SK-N-SH treated with all-trans-retinoic acid at 6 μM for 48 hours (cell line): ENCODE measurements around the gene PDAP1.
"Not testable (repeated sequence)": the region's sequence is repeated elsewhere in the genome, so short reads cannot be mapped to it uniquely, and the experiment has no call there.

Source experiments
- ATAC-seq: fragments of 200-7000 bp; cut with Tn5 transposase; 3 replicates; pipeline ENCODE4 v1.9.1; 2020; ENCODE audit warnings: mild to moderate bottlenecking, moderate library complexity
- ARNTL ChIP-seq: fragments of 450-650 bp; formaldehyde crosslinking; IDR thresholded peaks from 2 replicates; pipeline ENCODE4 v1.5.0; 2020; ENCODE audit warnings: low read depth, mild to moderate bottlenecking, moderate library complexity, borderline replicate concordance
- BACH2 ChIP-seq: fragments of 250-450 bp; sonication (Bioruptor Pico); IDR thresholded peaks from 2 replicates; pipeline ENCODE4 v1.9.0; 2021; ENCODE audit warnings: mild to moderate bottlenecking, borderline replicate concordance
- CSDC2 ChIP-seq: fragments of 250-450 bp; sonication (Bioruptor Pico); IDR thresholded peaks from 2 replicates; pipeline ENCODE4 v1.5.0; 2020; ENCODE audit warnings: mild to moderate bottlenecking, moderate library complexity
- ESRRG ChIP-seq: fragments of 250-450 bp; sonication (Bioruptor Pico); IDR thresholded peaks from 2 replicates; pipeline ENCODE4 v1.6.1; 2021; ENCODE audit warnings: mild to moderate bottlenecking
- GLIS3 ChIP-seq: fragments of 250-450 bp; sonication (Bioruptor Pico); IDR thresholded peaks from 2 replicates; pipeline ENCODE4 v1.5.0; 2020; ENCODE audit warnings: mild to moderate bottlenecking, moderate library complexity
- OSR1 ChIP-seq: fragments of 250-450 bp; sonication (Bioruptor Pico); IDR thresholded peaks from 2 replicates; pipeline ENCODE4 v1.8.0; 2022; ENCODE audit warnings: moderate library complexity, mild to moderate bottlenecking, inconsistent platforms
- PPARA ChIP-seq: fragments of 250-450 bp; sonication (Bioruptor Pico); IDR thresholded peaks from 2 replicates; pipeline ENCODE4 v1.5.0; 2020; ENCODE audit warnings: mild to moderate bottlenecking, borderline replicate concordance
- RARB ChIP-seq: fragments of 250-450 bp; sonication (Bioruptor Pico); IDR thresholded peaks from 2 replicates; pipeline ENCODE4 v1.8.0; 2021; ENCODE audit warnings: mild to moderate bottlenecking, moderate library complexity
- SNAI2 ChIP-seq: fragments of 250-450 bp; sonication (Bioruptor Pico); IDR thresholded peaks from 2 replicates; pipeline ENCODE4 v1.5.0; 2020; ENCODE audit warnings: mild to moderate bottlenecking, moderate library complexity
- TCF4 ChIP-seq: fragments of 250-450 bp; sonication (Bioruptor Pico); IDR thresholded peaks from 2 replicates; pipeline ENCODE4 v1.8.0; 2021; ENCODE audit warnings: mild to moderate bottlenecking, moderate library complexity, borderline replicate concordance
- TOX ChIP-seq: fragments of 250-450 bp; sonication (Bioruptor Pico); IDR thresholded peaks from 2 replicates; pipeline ENCODE4 v1.8.0; 2021; ENCODE audit warnings: mild to moderate bottlenecking, moderate library complexity, borderline replicate concordance
- ZC3H10 ChIP-seq: fragments of 250-450 bp; sonication (Bioruptor Pico); IDR thresholded peaks from 2 replicates; pipeline ENCODE4 v1.5.1; 2021; ENCODE audit warnings: mild to moderate bottlenecking, moderate library complexity
- ZFP3 ChIP-seq: fragments of 250-450 bp; sonication (Bioruptor Pico); IDR thresholded peaks from 2 replicates; pipeline ENCODE4 v1.5.0; 2020; ENCODE audit warnings: mild to moderate bottlenecking, moderate library complexity
- ZNF565 ChIP-seq: fragments of 450-650 bp; formaldehyde crosslinking; conservative IDR thresholded peaks from 2 replicates; pipeline ENCODE4 v1.5.0; 2020; ENCODE audit warnings: low read depth, mild to moderate bottlenecking, moderate library complexity
- ZNF70 ChIP-seq: fragments of 450-650 bp; formaldehyde crosslinking; IDR thresholded peaks from 2 replicates; pipeline ENCODE4 v1.5.0; 2020; ENCODE audit warnings: mild to moderate bottlenecking, moderate library complexity
- ZNF8 ChIP-seq: fragments of 450-650 bp; formaldehyde crosslinking; IDR thresholded peaks from 2 replicates; pipeline ENCODE4 v1.5.0; 2020; ENCODE audit warnings: mild to moderate bottlenecking, moderate library complexity
- TF ChIP-seq, protein P1 (sequence below): fragments of 250-450 bp; sonication (Bioruptor Pico); IDR thresholded peaks from 2 replicates; pipeline ENCODE4 v1.5.1; 2021; ENCODE audit warnings: mild to moderate bottlenecking, moderate library complexity
- TF ChIP-seq, protein P2 (sequence below): fragments of 250-450 bp; sonication (Bioruptor Pico); IDR thresholded peaks from 2 replicates; pipeline ENCODE4 v1.8.0; 2021; ENCODE audit warnings: low read depth, mild to moderate bottlenecking, moderate library complexity, borderline replicate concordance
- TF ChIP-seq, protein P3 (sequence below): fragments of 250-450 bp; sonication (Bioruptor Pico); IDR thresholded peaks from 2 replicates; pipeline ENCODE4 v1.5.0; 2020; ENCODE audit warnings: mild to moderate bottlenecking, moderate library complexity
- TF ChIP-seq, protein P4 (sequence below): fragments of 250-450 bp; sonication (Bioruptor Pico); IDR thresholded peaks from 2 replicates; pipeline ENCODE4 v1.5.1; 2020; ENCODE audit warnings: low read depth, mild to moderate bottlenecking, moderate library complexity
- TF ChIP-seq, protein P5 (sequence below): fragments of 250-450 bp; sonication (Bioruptor Pico); IDR thresholded peaks from 2 replicates; pipeline ENCODE4 v1.8.0; 2020; ENCODE audit warnings: mild to moderate bottlenecking, moderate library complexity, borderline replicate concordance

PDAP1 gene

DNA sequence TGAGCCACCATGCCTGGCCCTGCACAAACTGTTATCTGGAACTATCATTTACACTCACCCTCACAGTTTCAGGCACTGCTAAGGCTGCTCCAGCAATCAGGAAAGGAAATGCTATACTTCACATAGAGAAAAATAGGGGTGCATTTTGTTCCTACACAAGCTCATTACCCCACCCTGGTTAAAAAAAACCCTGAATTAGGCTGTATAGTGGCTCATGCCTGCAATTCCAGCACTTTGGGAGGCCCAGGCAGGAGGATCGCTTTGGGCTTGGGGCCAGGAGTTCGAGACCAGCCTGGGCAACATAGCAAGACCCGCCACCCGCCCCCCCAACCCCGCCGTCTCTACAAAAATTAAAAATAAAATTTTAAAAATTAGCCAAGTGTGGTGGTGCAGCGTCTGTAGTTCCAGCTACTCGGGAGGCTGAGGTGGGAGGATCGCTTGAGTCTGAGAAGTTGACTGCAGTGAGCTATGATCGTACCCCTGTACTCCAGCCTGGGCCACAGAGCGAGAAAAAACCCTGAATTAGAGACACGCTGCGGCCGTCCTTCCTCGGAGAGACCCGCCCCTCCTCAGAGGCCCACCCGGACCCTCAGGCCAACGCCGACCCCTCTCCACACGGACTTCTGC, 29.7 kb upstream of the PDAP1 start:
- TF ChIP-seq OSR1 (CRISPR knock-in tag) (no peak), TCF4 (CRISPR knock-in tag) (no peak), TOX (no peak)
- TF ChIP-seq, protein P1, sequence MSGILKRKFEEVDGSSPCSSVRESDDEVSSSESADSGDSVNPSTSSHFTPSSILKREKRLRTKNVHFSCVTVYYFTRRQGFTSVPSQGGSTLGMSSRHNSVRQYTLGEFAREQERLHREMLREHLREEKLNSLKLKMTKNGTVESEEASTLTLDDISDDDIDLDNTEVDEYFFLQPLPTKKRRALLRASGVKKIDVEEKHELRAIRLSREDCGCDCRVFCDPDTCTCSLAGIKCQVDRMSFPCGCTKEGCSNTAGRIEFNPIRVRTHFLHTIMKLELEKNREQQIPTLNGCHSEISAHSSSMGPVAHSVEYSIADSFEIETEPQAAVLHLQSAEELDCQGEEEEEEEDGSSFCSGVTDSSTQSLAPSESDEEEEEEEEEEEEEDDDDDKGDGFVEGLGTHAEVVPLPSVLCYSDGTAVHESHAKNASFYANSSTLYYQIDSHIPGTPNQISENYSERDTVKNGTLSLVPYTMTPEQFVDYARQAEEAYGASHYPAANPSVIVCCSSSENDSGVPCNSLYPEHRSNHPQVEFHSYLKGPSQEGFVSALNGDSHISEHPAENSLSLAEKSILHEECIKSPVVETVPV (CRISPR knock-in tag), result no peak
- TF ChIP-seq, protein P2, sequence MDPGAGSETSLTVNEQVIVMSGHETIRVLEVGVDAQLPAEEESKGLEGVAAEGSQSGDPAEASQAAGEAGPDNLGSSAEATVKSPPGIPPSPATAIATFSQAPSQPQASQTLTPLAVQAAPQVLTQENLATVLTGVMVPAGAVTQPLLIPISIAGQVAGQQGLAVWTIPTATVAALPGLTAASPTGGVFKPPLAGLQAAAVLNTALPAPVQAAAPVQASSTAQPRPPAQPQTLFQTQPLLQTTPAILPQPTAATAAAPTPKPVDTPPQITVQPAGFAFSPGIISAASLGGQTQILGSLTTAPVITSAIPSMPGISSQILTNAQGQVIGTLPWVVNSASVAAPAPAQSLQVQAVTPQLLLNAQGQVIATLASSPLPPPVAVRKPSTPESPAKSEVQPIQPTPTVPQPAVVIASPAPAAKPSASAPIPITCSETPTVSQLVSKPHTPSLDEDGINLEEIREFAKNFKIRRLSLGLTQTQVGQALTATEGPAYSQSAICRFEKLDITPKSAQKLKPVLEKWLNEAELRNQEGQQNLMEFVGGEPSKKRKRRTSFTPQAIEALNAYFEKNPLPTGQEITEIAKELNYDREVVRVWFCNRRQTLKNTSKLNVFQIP (CRISPR knock-in tag), result no peak
- ATAC-seq, result peak; percentile 41

DNA sequence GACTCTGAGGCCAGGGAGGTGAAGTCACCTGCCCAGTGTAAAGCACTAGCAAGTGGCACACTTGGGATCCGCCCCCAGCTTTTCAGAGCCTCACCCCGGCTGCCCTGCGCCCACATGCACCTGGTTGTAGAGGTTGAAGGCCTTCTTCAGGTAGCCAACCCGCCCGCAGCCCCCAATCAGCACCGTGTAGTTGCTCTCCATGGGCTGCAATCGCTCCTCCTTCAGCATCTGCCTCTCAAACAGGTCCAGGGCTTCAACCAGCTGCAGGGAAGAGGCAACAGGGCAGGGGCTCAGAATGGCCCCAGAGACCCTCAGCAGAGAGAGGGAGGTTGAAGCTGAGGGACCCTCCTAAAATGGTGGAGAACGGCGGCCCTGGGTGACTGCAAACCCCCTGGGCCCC, 24.8 kb upstream of the PDAP1 start:
- TF ChIP-seq ZNF70 (CRISPR knock-in tag) (no peak), ZC3H10 (CRISPR knock-in tag) (no peak)
- ATAC-seq, result no peak

DNA sequence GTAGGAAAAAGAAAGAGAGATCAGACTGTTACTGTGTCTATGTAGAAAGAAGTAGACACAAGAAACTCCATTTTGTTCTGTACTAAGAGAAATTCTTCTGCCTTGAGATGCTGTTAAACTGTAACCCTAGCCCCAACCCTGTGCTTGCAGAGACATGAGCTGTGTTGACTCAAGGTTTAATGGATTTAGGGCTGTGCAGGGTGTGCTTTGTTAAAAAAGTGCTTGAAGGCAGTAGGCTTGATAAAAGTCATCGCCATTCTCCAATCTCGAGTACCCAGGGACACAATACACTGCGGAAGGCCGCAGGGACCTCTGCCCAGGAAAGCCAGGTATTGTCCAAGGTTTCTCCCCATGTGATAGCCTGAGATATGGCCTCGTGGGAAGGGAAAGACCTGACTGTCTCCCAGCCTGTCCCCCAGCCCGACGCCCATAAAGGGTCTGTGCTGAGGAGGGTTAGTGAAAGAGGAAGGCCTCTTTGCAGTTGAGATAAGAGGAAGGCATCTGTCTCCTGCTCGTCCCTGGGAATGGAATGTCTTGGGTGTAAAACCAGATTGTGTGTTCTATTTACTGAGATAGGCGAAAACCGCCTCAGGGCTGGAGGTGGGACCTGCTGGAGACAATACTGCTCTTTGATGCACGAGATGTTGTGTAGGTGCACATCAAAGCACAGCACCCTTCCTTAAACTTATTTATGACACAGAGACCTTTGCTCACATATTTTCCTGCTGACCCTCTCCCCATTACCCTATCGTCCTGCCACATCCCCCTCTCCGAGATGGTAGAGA, 23.6 kb upstream of the PDAP1 start:
- ATAC-seq, result not testable (repeated sequence)

DNA sequence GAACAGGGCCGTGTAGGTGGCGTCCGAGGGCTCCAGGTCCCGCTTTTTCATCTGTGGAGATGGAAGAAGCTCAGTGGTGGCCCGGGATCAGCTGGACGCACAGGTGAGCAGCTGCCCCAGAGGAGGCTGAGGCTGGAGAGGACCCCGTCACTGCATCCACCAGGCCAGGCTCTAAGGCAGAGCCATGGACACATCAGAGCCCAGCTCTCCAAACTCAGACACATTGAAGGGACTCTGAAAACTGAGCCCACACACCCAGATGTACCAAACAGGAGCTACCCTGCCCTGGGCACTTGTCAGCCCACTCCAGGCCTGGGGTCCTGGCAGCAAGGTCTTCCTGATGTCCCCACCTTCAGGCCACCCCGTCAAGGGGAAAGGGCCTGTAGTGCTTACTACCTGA, 21.4 kb upstream of the PDAP1 start:
- no peak; the same call in 2 of the 3 replicates for ATAC-seq
- TF ChIP-seq, protein P3, sequence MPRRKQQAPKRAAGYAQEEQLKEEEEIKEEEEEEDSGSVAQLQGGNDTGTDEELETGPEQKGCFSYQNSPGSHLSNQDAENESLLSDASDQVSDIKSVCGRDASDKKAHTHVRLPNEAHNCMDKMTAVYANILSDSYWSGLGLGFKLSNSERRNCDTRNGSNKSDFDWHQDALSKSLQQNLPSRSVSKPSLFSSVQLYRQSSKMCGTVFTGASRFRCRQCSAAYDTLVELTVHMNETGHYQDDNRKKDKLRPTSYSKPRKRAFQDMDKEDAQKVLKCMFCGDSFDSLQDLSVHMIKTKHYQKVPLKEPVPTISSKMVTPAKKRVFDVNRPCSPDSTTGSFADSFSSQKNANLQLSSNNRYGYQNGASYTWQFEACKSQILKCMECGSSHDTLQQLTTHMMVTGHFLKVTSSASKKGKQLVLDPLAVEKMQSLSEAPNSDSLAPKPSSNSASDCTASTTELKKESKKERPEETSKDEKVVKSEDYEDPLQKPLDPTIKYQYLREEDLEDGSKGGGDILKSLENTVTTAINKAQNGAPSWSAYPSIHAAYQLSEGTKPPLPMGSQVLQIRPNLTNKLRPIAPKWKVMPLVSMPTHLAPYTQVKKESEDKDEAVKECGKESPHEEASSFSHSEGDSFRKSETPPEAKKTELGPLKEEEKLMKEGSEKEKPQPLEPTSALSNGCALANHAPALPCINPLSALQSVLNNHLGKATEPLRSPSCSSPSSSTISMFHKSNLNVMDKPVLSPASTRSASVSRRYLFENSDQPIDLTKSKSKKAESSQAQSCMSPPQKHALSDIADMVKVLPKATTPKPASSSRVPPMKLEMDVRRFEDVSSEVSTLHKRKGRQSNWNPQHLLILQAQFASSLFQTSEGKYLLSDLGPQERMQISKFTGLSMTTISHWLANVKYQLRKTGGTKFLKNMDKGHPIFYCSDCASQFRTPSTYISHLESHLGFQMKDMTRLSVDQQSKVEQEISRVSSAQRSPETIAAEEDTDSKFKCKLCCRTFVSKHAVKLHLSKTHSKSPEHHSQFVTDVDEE, result no peak
- TF ChIP-seq, protein P1 (CRISPR knock-in tag), result no peak
- TF ChIP-seq TCF4 (CRISPR knock-in tag), result no peak
- TF ChIP-seq, protein P2 (CRISPR knock-in tag), result no peak
- no peak for TF ChIP-seq PPARA (CRISPR knock-in tag)
- no peak for TF ChIP-seq ESRRG (CRISPR knock-in tag)
- no peak for TF ChIP-seq ZNF70 (CRISPR knock-in tag)
- TF ChIP-seq SNAI2, result no peak
- TF ChIP-seq BACH2, result no peak
- TF ChIP-seq ARNTL (CRISPR knock-in tag), result no peak
- TF ChIP-seq, protein P4, sequence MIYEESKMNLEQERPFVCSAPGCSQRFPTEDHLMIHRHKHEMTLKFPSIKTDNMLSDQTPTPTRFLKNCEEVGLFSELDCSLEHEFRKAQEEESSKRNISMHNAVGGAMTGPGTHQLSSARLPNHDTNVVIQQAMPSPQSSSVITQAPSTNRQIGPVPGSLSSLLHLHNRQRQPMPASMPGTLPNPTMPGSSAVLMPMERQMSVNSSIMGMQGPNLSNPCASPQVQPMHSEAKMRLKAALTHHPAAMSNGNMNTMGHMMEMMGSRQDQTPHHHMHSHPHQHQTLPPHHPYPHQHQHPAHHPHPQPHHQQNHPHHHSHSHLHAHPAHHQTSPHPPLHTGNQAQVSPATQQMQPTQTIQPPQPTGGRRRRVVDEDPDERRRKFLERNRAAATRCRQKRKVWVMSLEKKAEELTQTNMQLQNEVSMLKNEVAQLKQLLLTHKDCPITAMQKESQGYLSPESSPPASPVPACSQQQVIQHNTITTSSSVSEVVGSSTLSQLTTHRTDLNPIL (CRISPR knock-in tag), result no peak
- no peak for TF ChIP-seq ZNF8 (CRISPR knock-in tag)
- TF ChIP-seq ZNF565 (CRISPR knock-in tag), result no peak
- no peak for TF ChIP-seq CSDC2
- TF ChIP-seq RARB, result no peak
- no peak for TF ChIP-seq OSR1 (CRISPR knock-in tag)
- TF ChIP-seq, protein P5, sequence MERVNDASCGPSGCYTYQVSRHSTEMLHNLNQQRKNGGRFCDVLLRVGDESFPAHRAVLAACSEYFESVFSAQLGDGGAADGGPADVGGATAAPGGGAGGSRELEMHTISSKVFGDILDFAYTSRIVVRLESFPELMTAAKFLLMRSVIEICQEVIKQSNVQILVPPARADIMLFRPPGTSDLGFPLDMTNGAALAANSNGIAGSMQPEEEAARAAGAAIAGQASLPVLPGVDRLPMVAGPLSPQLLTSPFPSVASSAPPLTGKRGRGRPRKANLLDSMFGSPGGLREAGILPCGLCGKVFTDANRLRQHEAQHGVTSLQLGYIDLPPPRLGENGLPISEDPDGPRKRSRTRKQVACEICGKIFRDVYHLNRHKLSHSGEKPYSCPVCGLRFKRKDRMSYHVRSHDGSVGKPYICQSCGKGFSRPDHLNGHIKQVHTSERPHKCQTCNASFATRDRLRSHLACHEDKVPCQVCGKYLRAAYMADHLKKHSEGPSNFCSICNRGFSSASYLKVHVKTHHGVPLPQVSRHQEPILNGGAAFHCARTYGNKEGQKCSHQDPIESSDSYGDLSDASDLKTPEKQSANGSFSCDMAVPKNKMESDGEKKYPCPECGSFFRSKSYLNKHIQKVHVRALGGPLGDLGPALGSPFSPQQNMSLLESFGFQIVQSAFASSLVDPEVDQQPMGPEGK (CRISPR knock-in tag), result no peak
- TF ChIP-seq GLIS3 (CRISPR knock-in tag), result no peak
- TF ChIP-seq ZFP3, result no peak
